Keratinocyte (primary cell): ENCODE measurements around the gene VAV1. TPM values are rescaled to one million over a fixed set of nuclear protein-coding genes. Genes with fewer than 3 reads are reported as not detected.

ENCODE experiments used
- DNase-seq: peaks from one replicate; pipeline ENCODE4 v3.0.0-alpha.2; 2011; ENCODE audit warnings: low read depth, missing footprints, low spot score
- FAIRE-seq: peaks from 2 replicates; lab custom pipeline; 2011; peaks lifted over from hg19 to GRCh38; lab: Jason Lieb, UNC
- H2AFZ ChIP-seq: 2 replicates; pipeline ENCODE4 v1.6.0; 2012; ENCODE audit warnings: low read length, control low read depth, inconsistent platforms; ENCODE audit not compliant: control insufficient read depth
- H3K27ac ChIP-seq: 2 replicates; pipeline ENCODE4 v1.5.1; 2011; ENCODE audit warnings: low read length; ENCODE audit not compliant: control insufficient read depth, insufficient read depth
- H3K27me3 ChIP-seq: 3 replicates; pipeline ENCODE4 v1.6.0; 2011; ENCODE audit warnings: low read length; ENCODE audit not compliant: control insufficient read depth, insufficient read depth; ENCODE audit errors: extremely low read depth
- H3K36me3 ChIP-seq, 2 experiments: 2 replicates in 1 of 2; 3 replicates in 1 of 2; pipeline ENCODE4 v1.5.1; 2011; ENCODE audit warnings: low read length in 2 of 2, mild to moderate bottlenecking in 1 of 2; ENCODE audit not compliant: control insufficient read depth in 2 of 2, insufficient read depth in 2 of 2; ENCODE audit errors: extremely low read depth in 1 of 2
- H3K4me1 ChIP-seq: 3 replicates; pipeline ENCODE4 v1.5.1; 2011; ENCODE audit warnings: low read length; ENCODE audit not compliant: control insufficient read depth, insufficient read depth; ENCODE audit errors: extremely low read depth
- H3K4me2 ChIP-seq: 3 replicates; pipeline ENCODE4 v1.6.0; 2011; ENCODE audit warnings: low read depth, low read length; ENCODE audit not compliant: control insufficient read depth, insufficient read depth; ENCODE audit errors: extremely low read depth
- H3K4me3 ChIP-seq, 3 experiments: fragments of 200-600 bp in 1 of 3; sonication (generic) in 1 of 3; 2 replicates in 2 of 3; 3 replicates in 1 of 3; pipeline ENCODE4 v1.5.1; 2011 to 2016; ENCODE audit warnings: low read length in 3 of 3, mild to moderate bottlenecking in 3 of 3, control low read depth in 2 of 3, inconsistent platforms in 1 of 3, low read depth in 1 of 3, mixed read lengths in 1 of 3, mixed run types in 1 of 3, moderate library complexity in 1 of 3; ENCODE audit not compliant: control insufficient read depth in 2 of 3, insufficient read depth in 2 of 3; ENCODE audit errors: extremely low read depth in 1 of 3
- H3K79me2 ChIP-seq: 2 replicates; pipeline ENCODE4 v1.6.0; 2012; ENCODE audit warnings: low read length; ENCODE audit not compliant: control insufficient read depth, insufficient read depth
- H3K9ac ChIP-seq: 3 replicates; pipeline ENCODE4 v1.6.0; 2011; ENCODE audit warnings: low read length; ENCODE audit not compliant: control insufficient read depth, insufficient read depth; ENCODE audit errors: extremely low read depth
- H3K9me1 ChIP-seq: 3 replicates; pipeline ENCODE4 v1.6.0; 2011; ENCODE audit warnings: low read length; ENCODE audit not compliant: control insufficient read depth, insufficient read depth; ENCODE audit errors: extremely low read depth
- H3K9me3 ChIP-seq: 2 replicates; pipeline ENCODE4 v1.5.1; 2012; ENCODE audit warnings: low read depth, low read length; ENCODE audit not compliant: control insufficient read depth
- H4K20me1 ChIP-seq: 3 replicates; pipeline ENCODE4 v1.6.0; 2011; ENCODE audit warnings: low read length; ENCODE audit not compliant: control insufficient read depth, insufficient read depth; ENCODE audit errors: extremely low read depth
- CTCF ChIP-seq, 3 experiments: IDR thresholded peaks in 1 of 3; conservative IDR thresholded peaks in 1 of 3; optimal IDR thresholded peaks in 1 of 3; 2 replicates in 2 of 3; 3 replicates in 1 of 3; pipeline versions ENCODE3 to v1.5.1; 2011; ENCODE audit warnings: low read length in 3 of 3, mild to moderate bottlenecking in 3 of 3, moderate library complexity in 2 of 3, control low read depth in 1 of 3, inconsistent platforms in 1 of 3; ENCODE audit not compliant: insufficient read depth in 2 of 3; ENCODE audit errors: extremely low read depth in 1 of 3
- EZH2 ChIP-seq: IDR thresholded peaks from one replicate; pipeline ENCODE4 v1.6.1; 2012; ENCODE audit warnings: inconsistent platforms, mild to moderate bottlenecking, low read length, moderate library complexity
- dilution Hi-C: fragments of 300-500 bp; cut with MboI; formaldehyde crosslinking; loops from one replicate; pipeline ENCODE4 v1.7.0; 2020; ENCODE audit warnings: low sequenced_read_pairs; ENCODE audit not compliant: extremely low pct_ligation_motif_present
- polyA plus RNA-seq, 5 experiments: library from polyadenylated mRNA; depleted of rRNA in 3 of 5; stranded (reverse) in 3 of 5; stranded (forward) in 1 of 5; unstranded in 1 of 5; fragments of >200 nt; gene quantifications; 1 replicate in 1 of 5; 2 replicates in 3 of 5; 3 replicates in 1 of 5; pipeline versions ENCODE4 v1.2.1 to v1.2.3, GENCODE V29; 2011 to 2012; ENCODE audit warnings: missing spikeins in 2 of 5, low read depth in 1 of 5, low replicate concordance in 1 of 5

The VAV1 gene
- polyA plus RNA-seq, 1 donor (not counting 4 experiments of a cell fraction or from before 2014, with no cell fraction given) = 0.42 TPM

DNA sequence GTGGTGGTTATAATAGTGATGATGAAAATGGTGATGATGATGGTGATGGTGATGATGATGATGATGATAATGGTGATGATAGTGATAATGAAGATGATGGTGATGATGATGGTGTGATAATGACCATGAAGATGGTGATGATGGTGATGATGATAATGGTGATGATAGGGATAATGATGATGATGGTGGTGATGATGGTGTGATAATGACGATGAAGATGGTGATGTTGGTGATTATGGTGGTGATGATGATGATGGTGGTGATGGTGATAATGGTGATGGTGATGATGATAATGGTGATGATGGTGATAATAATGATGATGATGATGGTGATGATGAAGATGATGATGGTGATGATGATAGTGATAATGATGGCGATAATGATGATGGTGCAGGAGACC lies 116.5 kb downstream of the VAV1 start:
- H3K27me3 ChIP-seq = no peaks in the 10 kb centered on the region
- FAIRE-seq = no peak
- no peak overlapping the region for H3K4me3 ChIP-seq
- no peak for DNase-seq
- no peak overlapping the region for H3K4me2 ChIP-seq
- H3K79me2 ChIP-seq = no peaks in the 10 kb centered on the region
- no peaks in the 10 kb centered on the region for H3K9me1 ChIP-seq
- H3K4me1 ChIP-seq = no peaks in the 10 kb centered on the region
- TF ChIP-seq EZH2 = no peak
- TF ChIP-seq CTCF (optimal IDR thresholded peaks at IDR 0.05 in 1 of 3, IDR thresholded peaks at IDR 0.05 in 1 of 3, conservative IDR thresholded peaks at IDR 0.05 in 1 of 3; ENCODE audit: extremely low read depth in 1 of 3, insufficient read depth in 2 of 3, low read length in 3 of 3) = no peak
- no peaks in the 10 kb centered on the region for H4K20me1 ChIP-seq
- dilution Hi-C loops = no loop called here
- H3K9ac ChIP-seq = no peak overlapping the region
- no peaks in the 10 kb centered on the region for H3K36me3 ChIP-seq
- no peak overlapping the region for H3K27ac ChIP-seq
- H2AFZ ChIP-seq = no peak overlapping the region
- peaks cover 2% of the 10 kb centered on the region for H3K9me3 ChIP-seq

- Histone ChIP-seq H3K36me3 (no peaks in the 10 kb centered on the region), H3K9ac (no peak overlapping the region), H3K27ac (no peak overlapping the region), H3K4me3 (no peak overlapping the region), H2AFZ (no peak overlapping the region), H3K4me2 (no peak overlapping the region), H3K27me3 (no peaks in the 10 kb centered on the region), H3K9me1 (no peaks in the 10 kb centered on the region), H3K4me1 (no peaks in the 10 kb centered on the region), H3K79me2 (no peaks in the 10 kb centered on the region), H4K20me1 (no peaks in the 10 kb centered on the region), H3K9me3 (peaks cover 2% of the 10 kb centered on the region)
- dilution Hi-C loops = no loop called here
- FAIRE-seq (no peak), DNase-seq (no peak)
- TF ChIP-seq EZH2 (no peak), CTCF (optimal IDR thresholded peaks at IDR 0.05 in 1 of 3, IDR thresholded peaks at IDR 0.05 in 1 of 3, conservative IDR thresholded peaks at IDR 0.05 in 1 of 3; ENCODE audit: extremely low read depth in 1 of 3, insufficient read depth in 2 of 3, low read length in 3 of 3) (no peak)
These were observed 117.9 kb downstream of the VAV1 start for GRCh38 chr19:6890401-6890913.
